ENCODE measurements around the gene BDKRB2. TPM values are rescaled to one million over a fixed set of nuclear protein-coding genes. Genes with fewer than 3 reads are reported as not detected.

The BDKRB2 gene
- total and polyA plus RNA-seq, 2 donors (not counting 1 experiment from before 2014, with no cell fraction given), result not detected

DNA sequence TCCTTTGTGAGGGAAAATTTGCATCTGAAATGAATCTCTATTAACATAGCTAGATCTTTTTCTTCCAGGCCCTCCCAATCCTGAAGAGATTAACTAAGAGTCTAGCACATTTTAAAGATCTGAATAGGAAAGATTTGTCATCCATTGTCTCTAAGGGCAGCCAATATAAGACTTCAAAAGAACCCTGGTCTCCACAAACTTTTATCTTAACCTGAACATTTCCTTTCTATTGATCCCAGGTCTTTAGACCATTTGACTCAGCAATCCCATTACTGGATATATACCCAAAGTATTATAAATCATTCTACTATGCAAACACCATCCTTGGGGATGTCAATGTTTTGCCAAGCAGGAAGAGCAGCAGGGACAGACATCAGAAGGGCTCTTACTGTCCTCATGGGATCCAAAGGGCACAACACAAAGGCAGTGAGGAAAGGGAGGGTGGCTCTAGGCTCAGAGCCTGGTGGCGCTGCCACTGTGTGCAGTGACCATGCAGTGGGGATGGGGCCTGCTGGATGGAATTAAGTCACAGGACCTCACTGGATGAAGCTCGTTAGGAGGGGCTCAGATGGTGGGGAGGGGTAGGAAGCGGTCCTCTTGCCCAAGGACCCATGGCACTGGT, 12.7 kb upstream of the BDKRB2 start:
- Mint-ChIP-seq H3K9me3 (ENCODE audit: insufficient read depth) (no peaks in the 10 kb centered on the region), H3K4me3 (no peak overlapping the region), H3K4me1 (no peaks in the 10 kb centered on the region), H3K27me3 (peaks cover 18% of the 10 kb centered on the region), H3K27ac (no peak overlapping the region)
- Histone ChIP-seq H4K20me1 (ENCODE audit: control insufficient read depth, insufficient read depth, low read length, poor library complexity, severe bottlenecking) (no peaks in the 10 kb centered on the region), H3K4me3 (ENCODE audit: control extremely low read depth in 1 of 5, extremely low read depth in 1 of 5, insufficient read depth in 1 of 5, low read depth in 2 of 5, low read length in 4 of 5) (no peak overlapping the region), H3K4me1 (ENCODE audit: control insufficient read depth in 2 of 2, insufficient read depth in 2 of 2, low read length in 2 of 2) (no peaks in the 10 kb centered on the region), H3K4me2 (replicated peaks; ENCODE audit: low read depth, low read length, poor library complexity, severe bottlenecking) (no peak overlapping the region), H3K27me3 (replicated peaks in 1 of 4; ENCODE audit: control extremely low read depth in 1 of 4, control insufficient read depth in 3 of 4, insufficient read depth in 4 of 4, low read length in 3 of 4) (peaks cover 0 to 5% (median 0%) of the 10 kb centered on the region in 4 experiments), H3K79me2 (ENCODE audit: control insufficient read depth, insufficient read depth, low read length) (no peaks in the 10 kb centered on the region), H3K9ac (ENCODE audit: low read length) (no peak overlapping the region), H3K9me3 (ENCODE audit: control extremely low read depth in 1 of 3, control insufficient read depth in 2 of 3, insufficient read depth in 1 of 3, low read length in 2 of 3) (peaks cover 0 to 11% (median 0%) of the 10 kb centered on the region in 3 donors), H3K27ac (ENCODE audit: low read length in 2 of 2) (no peak overlapping the region), H2AFZ (ENCODE audit: insufficient read depth, low read depth, low read length, poor library complexity, severe bottlenecking) (no peak overlapping the region), H3K36me3 (replicated peaks in 1 of 2; ENCODE audit: control extremely low read depth in 1 of 2, control insufficient read depth in 1 of 2, extremely low read depth in 1 of 2, insufficient read depth in 2 of 2, low read length in 1 of 2) (no peaks in the 10 kb centered on the region)
- DNase-seq (no peak), ATAC-seq (ENCODE audit: low read depth) (no peak)
- no peak for TF ChIP-seq EZH2 (IDR thresholded peaks at IDR 0.05; ENCODE audit: borderline replicate concordance, insufficient read depth, low read depth, low read length, poor library complexity, severe bottlenecking)
- TF ChIP-seq, protein P1, sequence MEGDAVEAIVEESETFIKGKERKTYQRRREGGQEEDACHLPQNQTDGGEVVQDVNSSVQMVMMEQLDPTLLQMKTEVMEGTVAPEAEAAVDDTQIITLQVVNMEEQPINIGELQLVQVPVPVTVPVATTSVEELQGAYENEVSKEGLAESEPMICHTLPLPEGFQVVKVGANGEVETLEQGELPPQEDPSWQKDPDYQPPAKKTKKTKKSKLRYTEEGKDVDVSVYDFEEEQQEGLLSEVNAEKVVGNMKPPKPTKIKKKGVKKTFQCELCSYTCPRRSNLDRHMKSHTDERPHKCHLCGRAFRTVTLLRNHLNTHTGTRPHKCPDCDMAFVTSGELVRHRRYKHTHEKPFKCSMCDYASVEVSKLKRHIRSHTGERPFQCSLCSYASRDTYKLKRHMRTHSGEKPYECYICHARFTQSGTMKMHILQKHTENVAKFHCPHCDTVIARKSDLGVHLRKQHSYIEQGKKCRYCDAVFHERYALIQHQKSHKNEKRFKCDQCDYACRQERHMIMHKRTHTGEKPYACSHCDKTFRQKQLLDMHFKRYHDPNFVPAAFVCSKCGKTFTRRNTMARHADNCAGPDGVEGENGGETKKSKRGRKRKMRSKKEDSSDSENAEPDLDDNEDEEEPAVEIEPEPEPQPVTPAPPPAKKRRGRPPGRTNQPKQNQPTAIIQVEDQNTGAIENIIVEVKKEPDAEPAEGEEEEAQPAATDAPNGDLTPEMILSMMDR (IDR thresholded peaks at IDR 0.05), result no peak
- WGBS (ENCODE audit: insufficient coverage), result 85% methylated on average over 3 of the region's 3 CpGs
- ChIA-PET POLR2A (no interaction called here), CTCF (no interaction called here)
- intact Hi-C loops (cut with micrococcal nuclease), result no loop called here

DNA sequence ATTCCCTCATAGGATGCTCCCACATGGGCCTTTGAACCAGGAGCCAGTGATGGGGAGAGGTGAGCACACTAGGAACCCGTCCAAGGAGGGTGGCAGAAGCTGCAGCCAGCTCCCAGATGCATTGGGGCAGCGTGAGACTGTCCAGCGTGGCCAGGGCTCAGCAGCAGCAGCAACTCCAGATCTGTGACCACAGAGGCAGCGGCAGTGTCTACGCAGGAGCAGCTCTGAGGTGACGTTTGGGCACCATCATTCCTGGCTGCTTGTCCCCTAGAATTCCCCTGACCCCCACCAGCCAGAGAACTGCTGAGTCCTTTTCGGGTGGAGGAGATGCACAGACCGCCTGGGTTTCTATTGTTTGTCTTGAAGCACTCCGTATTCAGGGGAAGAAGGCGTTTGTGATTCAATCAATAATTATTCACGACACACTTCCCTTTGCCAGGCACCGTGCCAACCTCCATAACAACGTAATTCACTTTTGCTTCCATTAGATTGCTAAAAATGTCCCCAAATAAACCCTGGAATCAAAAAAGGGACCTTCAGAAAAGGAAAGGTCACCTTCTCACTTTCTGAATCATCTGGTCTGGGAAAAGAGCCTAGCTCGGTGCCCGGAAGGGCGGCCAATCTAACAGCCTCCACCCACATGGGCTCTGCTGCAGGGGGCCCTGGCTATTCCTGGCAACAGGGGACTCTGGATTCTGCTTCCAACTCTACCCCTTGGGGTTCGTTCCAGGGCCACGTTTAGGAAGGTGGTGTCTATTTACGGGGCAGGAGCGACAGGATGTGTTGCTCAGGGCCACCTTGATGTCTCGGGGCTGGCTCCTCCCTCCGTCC, 11.4 kb upstream of the BDKRB2 start:
- Histone ChIP-seq H4K20me1 (ENCODE audit: control insufficient read depth, insufficient read depth, low read length, poor library complexity, severe bottlenecking) (no peaks in the 10 kb centered on the region), H3K27me3 (replicated peaks in 1 of 4; ENCODE audit: control extremely low read depth in 1 of 4, control insufficient read depth in 3 of 4, insufficient read depth in 4 of 4, low read length in 3 of 4) (peaks cover 0 to 5% (median 0%) of the 10 kb centered on the region in 4 experiments), H3K27ac (ENCODE audit: low read length in 2 of 2) (no peak overlapping the region), H3K4me3 (ENCODE audit: control extremely low read depth in 1 of 5, extremely low read depth in 1 of 5, insufficient read depth in 1 of 5, low read depth in 2 of 5, low read length in 4 of 5) (no peak overlapping the region), H3K9ac (ENCODE audit: low read length) (no peak overlapping the region), H3K9me3 (ENCODE audit: control extremely low read depth in 1 of 3, control insufficient read depth in 2 of 3, insufficient read depth in 1 of 3, low read length in 2 of 3) (peaks cover 0 to 14% (median 0%) of the 10 kb centered on the region in 3 donors), H3K36me3 (replicated peaks in 1 of 2; ENCODE audit: control extremely low read depth in 1 of 2, control insufficient read depth in 1 of 2, extremely low read depth in 1 of 2, insufficient read depth in 2 of 2, low read length in 1 of 2) (no peaks in the 10 kb centered on the region), H3K4me2 (replicated peaks; ENCODE audit: low read depth, low read length, poor library complexity, severe bottlenecking) (no peak overlapping the region), H2AFZ (ENCODE audit: insufficient read depth, low read depth, low read length, poor library complexity, severe bottlenecking) (no peak overlapping the region), H3K79me2 (ENCODE audit: control insufficient read depth, insufficient read depth, low read length) (no peaks in the 10 kb centered on the region), H3K4me1 (ENCODE audit: control insufficient read depth in 2 of 2, insufficient read depth in 2 of 2, low read length in 2 of 2) (no peaks in the 10 kb centered on the region)
- ATAC-seq (ENCODE audit: low read depth), result no peak
- TF ChIP-seq EZH2 (IDR thresholded peaks at IDR 0.05; ENCODE audit: borderline replicate concordance, insufficient read depth, low read depth, low read length, poor library complexity, severe bottlenecking), result no peak
- TF ChIP-seq, protein P1 (IDR thresholded peaks at IDR 0.05), result no peak
- Mint-ChIP-seq H3K9me3 (ENCODE audit: insufficient read depth) (no peaks in the 10 kb centered on the region), H3K27me3 (peaks cover 18% of the 10 kb centered on the region), H3K4me3 (no peak overlapping the region), H3K27ac (no peak overlapping the region), H3K4me1 (no peaks in the 10 kb centered on the region)
- 72% methylated on average over 20 of the region's 22 CpGs for WGBS (ENCODE audit: insufficient coverage)
- ChIA-PET CTCF (no interaction called here), POLR2A (no interaction called here)
- no peak for DNase-seq
- intact Hi-C loops (cut with micrococcal nuclease), result no loop called here

Data from B cell (primary cell).